Measurements from ENCODE around the gene KIAA1210.
"Not testable (repeated sequence)": the region's sequence is repeated elsewhere in the genome, so short reads cannot be mapped to it uniquely, and the experiment has no call there.

Gene KIAA1210

GRCh38 chrX:119036107-119037029, 91.2 kb downstream of the KIAA1210 start:
- no peak for DNase-seq
- H3K9me3 Mint-ChIP-seq, result peaks cover 5% of the 10 kb centered on the region
- H3K4me3 Mint-ChIP-seq, result no peak overlapping the region
- H3K27me3 Mint-ChIP-seq, result peaks cover 27% of the 10 kb centered on the region
- no peaks in the 10 kb centered on the region for H3K36me3 Mint-ChIP-seq (ENCODE audit: low read depth)
- no peak overlapping the region for H3K27ac Mint-ChIP-seq
- H3K4me1 Mint-ChIP-seq (ENCODE audit: low read depth), result no peaks in the 10 kb centered on the region

DNA sequence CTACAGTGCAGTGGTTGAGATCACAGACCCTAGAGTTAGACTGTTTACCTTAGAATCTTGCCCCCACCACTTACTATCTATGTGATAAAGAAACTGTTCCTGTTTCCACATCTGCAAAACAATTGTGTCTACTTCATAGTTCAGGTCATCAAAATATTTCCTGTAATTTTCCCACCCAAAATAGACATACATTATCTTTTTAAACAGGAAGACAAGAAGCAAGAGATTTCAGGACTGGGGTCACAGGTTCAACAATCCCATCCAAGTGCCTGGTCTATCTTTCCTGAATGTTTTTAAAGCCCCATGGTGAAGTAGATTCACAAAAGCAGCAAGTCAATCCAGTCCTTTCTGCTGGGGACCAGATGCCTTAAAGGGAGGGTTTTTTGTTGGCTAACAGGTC, 96.6 kb downstream of the KIAA1210 start:
- no peaks in the 10 kb centered on the region for H3K36me3 Mint-ChIP-seq (ENCODE audit: low read depth)
- H3K4me1 Mint-ChIP-seq (ENCODE audit: low read depth), result no peaks in the 10 kb centered on the region
- H3K27ac Mint-ChIP-seq, result no peak overlapping the region
- peaks cover 5% of the 10 kb centered on the region for H3K9me3 Mint-ChIP-seq
- peaks cover 18% of the 10 kb centered on the region for H3K27me3 Mint-ChIP-seq
- H3K4me3 Mint-ChIP-seq, result no peak overlapping the region
- no peak for DNase-seq

DNA sequence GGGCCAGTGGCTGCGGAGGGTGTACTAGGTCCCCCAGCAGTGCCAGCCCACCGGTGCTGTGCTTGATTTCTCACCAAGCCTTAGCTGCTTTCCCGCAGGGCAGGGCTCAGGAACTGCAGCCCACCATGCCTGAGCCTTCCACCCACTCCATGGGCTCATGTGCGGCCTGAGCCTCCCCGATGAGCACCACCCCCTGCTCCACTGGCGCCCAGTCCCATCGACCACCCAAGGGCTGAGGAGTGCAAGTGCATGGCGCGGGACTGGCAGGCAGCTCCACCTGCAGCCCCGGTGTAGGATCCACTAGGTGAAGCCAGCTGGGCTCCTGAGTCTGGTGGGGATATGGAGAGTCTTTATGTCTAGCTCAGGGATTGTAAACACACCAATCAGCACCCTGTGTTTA, 98.0 kb downstream of the KIAA1210 start:
- not testable (repeated sequence) for H3K4me3 Mint-ChIP-seq; H3K4me1 Mint-ChIP-seq (ENCODE audit: low read depth); DNase-seq; H3K36me3 Mint-ChIP-seq (ENCODE audit: low read depth); H3K9me3 Mint-ChIP-seq; H3K27ac Mint-ChIP-seq
- H3K27me3 Mint-ChIP-seq, result peaks cover 18% of the 10 kb centered on the region

- H3K4me1 Mint-ChIP-seq (ENCODE audit: low read depth), result no peaks in the 10 kb centered on the region
- peaks cover under 1% of the 10 kb centered on the region for H3K9me3 Mint-ChIP-seq
- no peaks in the 10 kb centered on the region for H3K36me3 Mint-ChIP-seq (ENCODE audit: low read depth)
- H3K4me3 Mint-ChIP-seq, result no peak overlapping the region
- no peak for DNase-seq
- no peak overlapping the region for H3K27ac Mint-ChIP-seq
- H3K27me3 Mint-ChIP-seq, result peaks cover 18% of the 10 kb centered on the region
These were observed 98.8 kb downstream of the KIAA1210 start for GRCh38 chrX:119028733-119029330.

All from activated T-cell treated with anti-CD3 and anti-CD28 coated beads, Interleukin-2, amount 50 U/mL, for 24 hours (primary cell).